Heart left ventricle (tissue), 13 donors: Measurements from ENCODE around the gene BAK1.

Source experiments
- POLR2A ChIP-seq, 2 donors: fragments of 450-650 bp; IDR thresholded peaks; one replicate each; pipeline ENCODE4 v1.6.1; 2017; ENCODE audit warnings: antibody characterized with exemption in 2 of 2, mild to moderate bottlenecking in 2 of 2, moderate library complexity in 2 of 2
- TF ChIP-seq, protein P1 (sequence below), 12 donors: fragments of 200-600 bp; sonication (generic) in 4 of 12; IDR thresholded peaks; one replicate each; pipeline versions ENCODE4 v1.5.0 to v1.8.0; 2018 to 2022; ENCODE audit warnings: antibody characterized with exemption in 12 of 12, mild to moderate bottlenecking in 5 of 12
- donor health status: ischemic (EF 13 %, LVEDD 7.1; RV severe dilation, severe dysfunction).
- donor health status: DM: no; HTN: yes; CAD: no.
- donor health status: DM: no; HTN: no; CAD: no.
- donor health status: ischemic (EF 25% LVEDD 6.9; RV normal size, moderate dysfunction).
- donor health status: ischemic (EF 25% LVEDD 5.7; RV mildly dilated, moderate dysfunction).
- donor health status: ischemic (EF 35%, LVEDD 5.7; RV mildly dilated, moderate dysfunction).
- donor health status: nonischemic (EF 11% LVEDD 7.7; RV severe dilation, severe dysfunction).
- donor health status: DM: yes; HTN: yes; CAD: no.
- donor health status: PGD.
- donor health status: ischemic (EF 29% LVEDD 5.4; RV normal size, mild dysfunction).
- donor health status: nonischemic (EF 23%, LVEDD 6.1; RV moderate dilation, normal function).

- TF ChIP-seq, protein P1, sequence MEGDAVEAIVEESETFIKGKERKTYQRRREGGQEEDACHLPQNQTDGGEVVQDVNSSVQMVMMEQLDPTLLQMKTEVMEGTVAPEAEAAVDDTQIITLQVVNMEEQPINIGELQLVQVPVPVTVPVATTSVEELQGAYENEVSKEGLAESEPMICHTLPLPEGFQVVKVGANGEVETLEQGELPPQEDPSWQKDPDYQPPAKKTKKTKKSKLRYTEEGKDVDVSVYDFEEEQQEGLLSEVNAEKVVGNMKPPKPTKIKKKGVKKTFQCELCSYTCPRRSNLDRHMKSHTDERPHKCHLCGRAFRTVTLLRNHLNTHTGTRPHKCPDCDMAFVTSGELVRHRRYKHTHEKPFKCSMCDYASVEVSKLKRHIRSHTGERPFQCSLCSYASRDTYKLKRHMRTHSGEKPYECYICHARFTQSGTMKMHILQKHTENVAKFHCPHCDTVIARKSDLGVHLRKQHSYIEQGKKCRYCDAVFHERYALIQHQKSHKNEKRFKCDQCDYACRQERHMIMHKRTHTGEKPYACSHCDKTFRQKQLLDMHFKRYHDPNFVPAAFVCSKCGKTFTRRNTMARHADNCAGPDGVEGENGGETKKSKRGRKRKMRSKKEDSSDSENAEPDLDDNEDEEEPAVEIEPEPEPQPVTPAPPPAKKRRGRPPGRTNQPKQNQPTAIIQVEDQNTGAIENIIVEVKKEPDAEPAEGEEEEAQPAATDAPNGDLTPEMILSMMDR (IDR thresholded peaks at IDR 0.05) = no peak
- no peak for TF ChIP-seq POLR2A (IDR thresholded peaks at IDR 0.05)
Observed at GRCh38 chr6:33587529-33587928, 7.5 kb upstream of the BAK1 start.
